Measurements from ENCODE around the gene CRYGD.
"Not testable (repeated sequence)": the region's sequence is repeated elsewhere in the genome, so short reads cannot be mapped to it uniquely, and the experiment has no call there.

The CRYGD gene

DNA sequence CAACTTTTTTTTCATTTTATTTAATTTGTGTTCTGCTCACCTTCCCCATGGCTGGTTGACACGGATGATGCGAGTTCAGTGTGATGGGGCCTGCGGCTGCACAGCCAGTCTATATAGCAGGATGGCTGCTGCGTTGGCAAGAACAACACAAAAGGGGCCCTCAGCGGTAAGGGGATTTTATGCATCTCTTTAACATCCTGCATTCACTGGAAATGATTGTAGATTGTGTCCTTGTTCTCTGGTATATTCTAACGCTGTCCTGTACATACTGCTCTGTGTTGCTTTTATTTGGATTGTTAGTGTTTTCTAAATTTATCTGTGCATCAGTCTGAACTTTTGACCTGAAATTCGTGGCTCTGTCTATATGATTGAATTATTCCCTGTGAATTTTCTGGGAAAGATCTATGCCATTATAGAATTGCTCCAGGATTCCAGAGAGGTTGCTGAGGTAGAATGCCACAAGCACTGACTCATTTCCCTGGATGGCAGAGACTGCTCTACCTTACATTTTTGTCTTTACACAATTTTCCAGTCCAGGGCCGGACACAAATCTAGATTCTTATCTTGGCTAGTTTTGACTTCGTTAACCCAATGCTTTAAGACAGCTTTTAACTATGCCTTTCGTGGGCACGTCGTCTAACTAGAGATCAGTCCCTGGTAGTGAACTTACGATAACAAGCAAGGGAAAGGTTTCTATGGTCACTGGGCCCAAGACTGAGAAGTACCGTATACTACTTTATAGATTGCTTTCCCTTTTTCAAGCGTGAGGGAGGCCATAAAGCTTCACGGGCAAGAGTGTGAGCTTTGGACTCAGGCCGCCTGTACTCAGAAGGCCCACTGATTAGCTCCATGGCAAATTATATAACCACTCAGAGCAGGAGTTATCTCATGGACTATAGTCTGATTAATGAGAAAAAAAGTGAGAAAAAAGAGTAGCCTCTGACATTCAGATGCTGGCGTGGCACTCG lies 5.7 kb upstream of the CRYGD start, which contains the start of gene CRYGC:
CRYGC (minus strand) TSS at position 85 of the 968 bp plus-strand sequence; CDS start at position 49, 36 bp downstream.
- FAIRE-seq = no peak

DNA sequence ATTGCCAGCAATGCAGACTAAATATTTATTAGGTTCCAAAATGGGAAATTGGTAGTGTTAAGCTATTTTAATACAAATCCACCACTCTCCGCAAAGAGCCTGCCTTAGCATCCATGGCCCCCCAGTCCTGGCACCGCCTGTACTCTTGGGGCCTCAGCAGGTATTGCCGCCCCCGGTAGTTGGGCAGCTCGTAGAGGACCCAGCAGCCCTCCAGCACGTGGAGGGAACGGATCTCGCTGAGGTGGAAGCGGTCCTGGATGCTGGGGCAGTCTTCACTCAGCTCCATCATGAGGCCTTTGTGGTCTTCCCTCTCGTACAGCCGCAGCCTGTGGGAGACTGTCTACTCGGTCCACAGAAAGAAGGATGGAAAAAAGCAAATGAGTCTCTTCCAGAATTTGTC lies 3.8 kb upstream of the CRYGD start:
- no peak for FAIRE-seq

DNA sequence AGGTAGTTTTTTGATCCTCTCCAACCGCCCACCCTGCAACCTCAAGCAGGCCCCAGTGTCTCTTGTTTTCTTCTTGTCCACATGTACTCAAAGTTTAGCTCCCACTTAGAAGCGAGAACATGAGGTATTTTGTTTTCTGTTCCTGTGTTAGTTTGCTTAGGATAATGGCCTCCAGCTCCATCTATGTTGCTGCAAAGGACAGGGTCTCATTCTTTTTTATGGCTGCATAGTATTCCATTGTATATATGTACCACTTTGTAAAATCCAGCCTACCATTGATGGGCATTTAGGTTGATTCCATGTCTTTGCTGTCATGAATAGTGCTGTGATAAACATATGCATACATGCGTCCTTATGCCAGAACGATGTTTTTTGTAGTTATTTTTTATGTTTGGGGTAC lies 2.8 kb upstream of the CRYGD start:
- no peak for FAIRE-seq

DNA sequence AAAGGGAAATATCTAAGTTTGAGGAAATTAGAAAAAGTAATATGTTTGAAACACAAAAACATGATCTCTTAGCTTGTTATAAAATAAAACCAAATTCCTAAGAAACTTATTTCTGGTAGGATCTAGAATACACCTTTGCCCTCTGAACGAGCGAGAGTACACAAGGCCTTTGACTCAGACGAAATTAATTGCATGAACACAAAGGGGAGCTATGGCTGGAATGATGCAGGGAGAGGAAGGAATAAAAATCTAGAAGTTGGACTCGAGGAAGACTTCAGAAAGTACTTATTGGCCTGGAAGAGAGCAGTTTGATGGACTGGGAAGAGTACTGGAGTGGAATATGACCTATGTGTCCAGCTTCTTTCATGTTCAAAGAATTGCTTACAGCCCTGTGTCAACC lies 927 bp upstream of the CRYGD start:
- FAIRE-seq = no peak

DNA sequence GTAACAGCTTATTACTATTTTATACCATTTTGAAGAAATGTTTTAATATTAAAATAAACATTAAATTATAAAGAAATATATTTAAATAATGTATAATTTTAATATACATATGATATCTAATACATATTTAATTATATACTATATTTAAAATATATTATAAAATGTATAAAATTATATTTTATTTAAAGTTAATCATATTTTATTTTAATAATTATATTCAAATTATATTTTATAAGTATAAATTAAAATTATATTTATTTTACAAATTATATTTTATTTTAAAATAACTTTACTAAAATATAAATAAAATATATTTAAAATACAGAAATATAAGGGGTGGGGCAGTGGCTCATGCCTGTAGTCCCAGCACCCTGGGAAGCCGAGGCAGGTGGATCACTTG lies 2.1 kb downstream of the CRYGD start:
- FAIRE-seq = no peak

DNA sequence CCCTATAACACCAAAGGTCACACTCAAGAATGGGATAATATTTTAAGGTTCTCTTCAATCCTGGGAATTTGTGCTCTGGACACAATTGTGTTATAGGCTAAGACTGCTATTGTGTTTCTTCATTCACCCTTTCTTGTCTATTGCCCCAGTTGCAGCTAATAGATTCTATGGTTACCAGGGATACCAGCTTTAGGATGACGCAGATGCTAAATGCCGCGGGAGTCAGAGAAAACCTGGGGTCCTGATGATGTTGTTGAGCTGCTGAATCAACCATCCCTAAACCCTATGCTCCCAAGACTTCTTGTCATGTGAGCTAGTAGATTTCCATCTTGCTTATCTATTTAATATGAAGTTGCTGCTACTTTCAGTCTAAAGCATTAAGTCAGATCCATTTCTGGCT lies 5.4 kb downstream of the CRYGD start:
- no peak for FAIRE-seq

DNA sequence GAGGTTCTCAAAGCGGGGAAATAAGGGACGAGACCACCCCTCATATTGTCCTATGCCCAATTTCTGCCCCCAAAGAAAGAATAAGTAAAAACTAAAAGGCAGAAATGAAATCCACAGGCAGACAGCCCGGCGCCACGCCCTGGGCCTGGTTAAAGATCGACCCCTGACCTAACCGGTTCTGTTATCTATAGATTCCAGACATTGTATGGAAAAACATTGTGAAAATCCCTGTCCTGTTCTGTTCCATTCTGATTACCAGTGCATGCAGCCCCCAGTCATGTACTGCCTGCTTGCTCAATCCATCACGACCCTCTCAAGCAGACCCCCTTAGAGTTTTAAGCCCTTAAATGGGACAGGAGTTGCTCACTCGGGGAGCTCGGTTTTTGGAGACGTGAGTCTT lies 6.9 kb downstream of the CRYGD start:
- FAIRE-seq = not testable (repeated sequence)

DNA sequence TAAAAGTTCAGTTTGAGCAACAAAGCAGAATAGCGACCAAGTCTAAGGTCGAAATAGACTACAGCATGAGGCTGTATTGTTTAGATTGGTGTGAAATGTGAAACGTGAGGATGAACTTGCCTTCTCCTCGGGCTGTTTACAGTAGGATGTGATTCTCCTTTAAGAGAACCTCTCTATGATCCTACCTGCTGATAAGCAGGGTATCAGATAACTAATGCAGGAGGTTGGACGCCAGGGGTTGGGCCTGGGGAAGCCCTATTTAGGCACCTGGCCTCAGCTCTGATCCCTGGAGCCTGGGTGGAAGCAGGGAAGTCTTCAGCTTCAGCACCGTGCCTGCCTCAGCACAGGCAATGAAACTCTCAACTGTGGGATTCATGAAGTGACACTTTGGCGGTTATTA lies 11.4 kb downstream of the CRYGD start:
- no peak for FAIRE-seq

DNA sequence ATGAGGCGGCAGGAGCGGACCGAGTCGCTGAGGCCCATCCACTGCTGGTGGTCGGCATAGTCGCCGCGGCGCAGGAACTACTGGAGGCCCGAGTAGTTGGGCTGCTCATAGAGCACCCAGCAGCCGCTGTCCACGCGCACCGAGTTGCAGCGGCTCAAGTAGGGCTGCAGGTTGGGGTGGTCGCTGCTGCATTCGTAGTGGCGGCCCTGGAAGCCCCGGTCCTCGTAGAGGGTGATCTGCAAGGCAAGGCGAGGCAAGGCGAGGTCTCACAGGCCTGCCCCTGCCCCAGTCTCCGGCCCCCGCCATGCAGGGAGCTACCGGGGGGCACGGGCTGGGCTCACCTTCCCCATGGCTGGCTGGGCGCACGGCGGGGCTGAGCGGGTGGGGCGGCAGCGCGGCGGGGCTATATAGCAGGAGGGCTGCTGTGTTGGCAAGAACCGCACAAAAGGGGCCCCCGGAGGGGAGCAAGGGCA lies 12.0 kb downstream of the CRYGD start:
- FAIRE-seq = not testable (repeated sequence)

DNA sequence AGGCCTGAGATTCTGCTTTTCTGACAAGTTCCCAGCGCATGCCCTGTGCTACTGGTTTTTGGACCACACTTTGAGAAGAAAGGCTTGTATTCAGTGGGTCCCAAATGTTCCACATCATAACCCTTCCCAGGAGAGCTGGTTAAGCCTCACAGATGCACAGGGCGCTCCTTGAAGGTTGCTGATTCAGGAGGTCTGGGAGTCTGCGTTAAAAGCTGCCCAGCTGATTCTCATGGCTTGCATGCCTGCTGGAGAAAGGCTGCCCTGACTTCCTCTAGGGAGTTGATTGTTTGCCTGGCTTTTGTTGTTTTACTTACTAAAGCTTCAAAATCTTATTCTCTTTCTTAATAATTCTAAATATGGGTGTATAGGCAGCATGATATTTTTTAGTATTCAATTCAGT lies 20.7 kb downstream of the CRYGD start:
- no peak for FAIRE-seq

DNA sequence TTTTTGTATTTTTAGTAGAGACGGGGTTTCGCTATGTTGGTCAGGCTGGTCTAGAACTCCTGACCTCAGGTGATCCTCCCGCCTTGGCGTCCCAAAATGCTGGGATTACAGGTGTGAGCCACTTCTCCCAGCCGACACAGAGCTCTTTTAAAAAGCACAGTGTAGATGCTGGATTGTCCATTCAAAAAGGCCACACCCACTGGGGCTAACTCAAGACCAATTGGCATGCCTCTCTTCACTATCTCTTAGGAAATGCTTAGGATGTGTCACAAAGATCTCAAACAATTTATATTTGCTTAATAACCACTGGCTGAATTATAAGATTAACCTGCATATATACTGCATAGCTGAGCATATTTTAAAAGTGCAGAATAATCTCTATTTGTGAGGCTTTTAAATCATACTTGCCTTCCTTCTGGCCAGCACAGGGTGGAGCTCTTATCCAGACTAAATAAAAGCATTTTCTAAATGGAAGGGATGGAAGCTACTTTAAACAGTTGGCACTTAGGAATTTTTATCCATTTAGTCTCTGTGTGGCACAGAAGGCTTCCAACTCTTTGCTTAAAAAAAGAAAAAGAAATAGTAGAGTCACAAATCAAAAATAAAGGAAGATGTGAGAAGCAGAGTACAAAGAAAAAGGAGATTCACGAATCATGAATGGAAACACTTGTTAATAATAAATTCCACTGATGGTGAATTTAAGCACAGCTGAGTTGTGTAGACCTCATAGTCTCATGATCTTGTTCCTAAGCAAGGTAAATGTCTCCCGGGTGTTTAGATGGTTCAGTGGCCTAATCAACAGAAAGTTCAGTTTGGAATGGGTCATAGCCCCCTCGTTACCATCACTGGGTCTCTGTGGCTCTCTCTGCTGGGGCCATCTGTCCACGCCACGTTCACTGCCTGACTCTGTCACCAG lies 22.4 kb downstream of the CRYGD start:
- peak; percentile 90 for FAIRE-seq

DNA sequence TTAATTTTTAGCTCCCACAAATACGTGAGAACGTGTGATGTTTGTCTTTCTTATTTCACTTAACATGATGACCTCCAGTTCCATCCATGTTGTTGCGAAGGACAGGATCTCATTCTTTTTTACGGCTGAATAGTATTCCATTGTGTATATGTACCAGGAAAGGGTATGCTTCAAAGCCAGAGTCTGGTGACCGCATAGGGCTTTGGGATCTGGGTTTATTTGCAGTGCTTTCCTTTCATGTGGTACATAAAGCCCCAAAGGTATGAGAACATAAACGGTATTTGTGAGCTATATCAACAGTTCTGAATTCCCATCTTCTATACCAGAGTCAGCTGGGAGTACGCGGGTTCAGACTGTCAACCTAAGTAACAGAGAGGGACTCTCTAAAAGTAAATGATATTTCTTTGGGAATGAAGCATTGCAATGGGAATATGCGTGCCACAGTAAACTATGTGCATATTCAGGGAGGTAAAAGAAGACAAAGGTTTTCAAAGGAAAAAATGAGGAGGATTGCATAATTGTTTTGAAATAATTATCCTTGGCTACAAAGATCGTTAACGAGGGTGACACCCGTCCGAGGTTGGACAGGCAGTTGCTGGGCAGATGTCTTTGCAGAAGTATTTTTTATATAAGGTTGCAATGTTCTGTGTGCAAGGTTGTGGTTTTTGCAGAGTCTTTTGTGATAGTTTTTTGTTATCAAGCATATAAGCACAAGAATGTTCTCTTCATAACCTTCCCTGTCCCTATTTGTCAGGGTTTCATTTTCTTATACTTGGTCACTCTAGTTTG lies 24.4 kb downstream of the CRYGD start:
- no peak for FAIRE-seq

DNA sequence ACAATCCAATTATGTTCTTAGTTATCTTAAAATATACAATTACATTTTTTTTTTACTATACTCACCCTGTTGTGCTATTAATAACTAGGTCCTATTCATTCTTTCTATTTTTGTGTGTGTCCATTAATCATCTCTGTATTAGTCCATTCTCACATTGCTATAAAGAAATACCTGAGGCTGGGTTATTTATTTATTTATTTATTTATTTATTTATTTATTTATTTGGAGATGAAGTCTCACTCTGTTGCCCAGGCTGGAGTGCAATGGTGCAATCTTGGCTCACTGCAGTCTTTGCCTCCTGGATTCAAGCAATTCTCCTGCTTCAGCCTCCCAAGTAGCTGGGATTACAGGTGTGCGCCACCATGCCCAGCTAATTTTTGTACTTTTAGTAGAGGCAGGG lies 25.6 kb downstream of the CRYGD start:
- not testable (repeated sequence) for FAIRE-seq

DNA sequence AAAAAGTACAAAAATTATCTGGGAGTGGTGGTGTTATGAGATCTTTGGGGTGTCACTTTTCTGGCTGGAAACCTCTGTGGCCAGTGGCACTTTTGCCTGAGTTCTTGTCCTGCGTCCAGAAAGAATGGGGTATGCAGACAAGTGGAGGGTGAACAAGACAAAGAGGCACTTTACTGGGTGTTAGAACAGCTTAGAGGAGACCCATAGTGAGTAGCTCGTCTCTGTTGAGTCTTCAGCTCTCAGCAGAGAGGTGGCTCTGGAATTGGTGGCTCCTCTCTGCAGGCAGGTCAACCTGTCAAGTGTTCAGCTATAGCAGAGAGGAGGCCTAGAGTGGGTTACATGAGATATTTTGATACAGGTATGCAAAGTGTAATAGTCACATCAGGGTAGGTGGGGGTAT lies 26.1 kb downstream of the CRYGD start:
- no peak for FAIRE-seq

DNA sequence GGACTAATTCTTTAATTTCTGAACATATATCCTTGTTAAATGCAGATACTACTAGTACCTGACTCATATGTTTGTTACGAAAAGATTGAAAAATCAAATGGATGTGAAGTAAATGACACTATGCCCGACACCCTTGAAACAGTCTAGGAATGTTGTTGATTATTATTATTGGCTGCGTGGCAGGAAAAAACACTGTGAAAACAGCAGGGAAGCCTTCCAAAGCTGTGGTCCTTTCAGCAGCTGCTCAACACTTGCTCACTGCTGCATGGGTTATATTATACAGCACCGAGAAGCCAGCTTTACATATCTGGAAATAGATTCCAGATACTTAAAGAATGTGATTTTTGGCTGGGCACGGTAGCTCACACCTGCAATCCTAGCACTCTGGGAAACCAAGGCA lies 26.5 kb downstream of the CRYGD start:
- FAIRE-seq = no peak

DNA sequence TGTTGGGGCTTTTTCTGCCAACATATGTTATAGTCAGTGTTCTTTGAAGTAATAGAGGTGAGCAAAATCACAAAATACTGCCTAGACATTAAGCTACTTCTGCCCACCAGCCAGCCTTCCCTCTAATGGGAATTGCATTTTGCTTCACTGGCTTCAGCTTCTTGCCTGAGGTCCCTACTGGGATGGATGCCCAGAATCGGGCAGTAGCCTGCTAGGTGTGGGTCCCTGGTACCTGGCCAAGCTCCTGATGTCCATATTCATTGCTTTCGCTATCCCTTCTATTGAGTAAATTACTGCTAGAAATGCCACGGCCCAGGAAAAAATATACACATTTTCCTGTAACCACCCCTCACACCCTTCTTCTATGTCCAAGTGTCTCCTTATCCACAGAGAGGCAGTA lies 27.0 kb downstream of the CRYGD start:
- FAIRE-seq = no peak

DNA sequence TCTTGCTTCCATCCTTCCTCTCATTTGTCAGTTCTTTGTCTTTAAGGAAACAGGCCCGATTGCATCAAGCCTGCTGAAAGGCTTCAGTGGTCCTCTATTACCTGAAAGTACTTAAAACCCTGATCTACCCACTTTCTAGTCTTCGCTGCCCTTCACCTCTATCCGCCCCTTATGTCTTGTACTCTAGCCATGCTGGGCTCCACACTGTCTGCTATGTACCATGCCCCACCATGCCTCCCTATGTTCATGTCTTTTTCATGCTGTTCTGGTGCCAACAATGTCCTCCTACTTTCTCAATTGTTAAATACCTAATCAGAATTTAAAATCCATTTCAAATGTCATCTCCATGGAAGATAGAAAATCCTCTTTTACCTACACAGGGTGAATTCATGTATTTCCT lies 28.2 kb downstream of the CRYGD start:
- no peak for FAIRE-seq

DNA sequence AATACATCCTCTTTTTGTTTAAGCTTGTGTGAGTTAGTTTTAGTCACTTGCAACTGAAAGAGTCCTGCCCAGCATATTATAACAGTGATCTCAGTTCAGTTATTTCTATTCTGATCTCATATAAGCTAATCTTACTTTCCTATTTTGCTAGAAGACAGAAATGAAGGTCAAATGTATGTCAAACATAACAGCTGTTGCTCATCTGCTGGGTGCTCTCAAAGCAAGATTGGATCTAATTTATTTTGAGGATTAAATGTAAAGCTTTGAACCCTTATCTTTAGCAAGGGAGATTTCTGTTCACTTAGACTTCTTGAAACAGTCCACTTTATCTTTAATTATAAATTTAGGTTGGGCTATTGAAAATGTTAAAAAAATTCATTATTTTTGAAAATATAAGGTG lies 31.2 kb downstream of the CRYGD start:
- no peak for FAIRE-seq

DNA sequence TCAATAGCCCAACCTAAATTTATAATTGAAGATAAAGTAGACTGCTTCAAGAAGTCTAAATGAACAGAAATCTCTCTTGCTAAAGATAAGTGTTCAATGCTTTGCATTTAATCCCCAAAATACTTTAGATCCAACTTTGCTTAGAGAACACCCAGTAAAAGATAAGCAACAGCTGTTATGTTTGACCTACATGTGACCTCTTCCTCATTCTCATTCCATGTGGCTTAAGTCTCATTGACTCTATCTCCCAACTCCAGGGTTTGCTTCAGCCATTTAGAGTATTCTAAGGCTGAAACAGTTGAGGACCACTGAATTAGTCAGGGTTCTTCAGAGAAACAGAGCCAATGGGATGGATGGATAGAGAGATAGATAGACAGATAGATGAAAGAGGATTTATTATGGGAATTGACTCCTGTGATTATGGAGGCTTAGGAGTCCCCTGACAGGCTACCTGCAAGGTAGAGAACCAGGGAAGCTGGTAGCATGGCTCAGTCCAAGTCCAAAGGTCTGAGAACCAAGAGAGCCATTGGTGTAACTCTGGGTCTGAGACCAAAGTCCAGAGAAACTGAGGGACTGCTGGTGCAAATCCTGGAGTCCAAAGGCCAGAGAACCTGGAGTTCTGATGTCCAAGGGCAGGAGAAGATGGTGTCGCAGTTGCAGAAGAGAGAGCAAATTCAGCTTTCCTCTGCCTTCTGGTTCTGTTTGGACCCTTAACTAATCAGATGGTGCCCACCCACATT lies 32.1 kb downstream of the CRYGD start:
- FAIRE-seq = no peak

DNA sequence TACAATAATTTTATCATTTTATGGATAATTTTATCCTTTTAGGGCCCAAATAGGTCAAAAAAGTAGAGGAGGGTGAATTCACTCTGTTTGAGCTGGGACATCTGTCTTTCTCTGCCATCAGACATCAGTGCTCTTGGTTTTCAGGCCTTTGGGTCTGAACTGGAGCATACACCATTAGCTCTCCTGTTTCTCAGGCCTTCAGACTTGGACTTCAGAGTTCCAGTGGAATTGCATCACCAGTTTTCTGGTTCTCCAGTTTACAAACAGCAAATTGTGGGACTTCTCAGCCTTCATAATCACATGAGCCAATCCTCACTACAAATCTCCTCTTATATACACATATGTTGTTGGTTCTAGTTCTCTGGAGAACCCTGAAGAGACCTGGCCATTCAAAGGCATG lies 33.9 kb downstream of the CRYGD start:
- no peak for FAIRE-seq

DNA sequence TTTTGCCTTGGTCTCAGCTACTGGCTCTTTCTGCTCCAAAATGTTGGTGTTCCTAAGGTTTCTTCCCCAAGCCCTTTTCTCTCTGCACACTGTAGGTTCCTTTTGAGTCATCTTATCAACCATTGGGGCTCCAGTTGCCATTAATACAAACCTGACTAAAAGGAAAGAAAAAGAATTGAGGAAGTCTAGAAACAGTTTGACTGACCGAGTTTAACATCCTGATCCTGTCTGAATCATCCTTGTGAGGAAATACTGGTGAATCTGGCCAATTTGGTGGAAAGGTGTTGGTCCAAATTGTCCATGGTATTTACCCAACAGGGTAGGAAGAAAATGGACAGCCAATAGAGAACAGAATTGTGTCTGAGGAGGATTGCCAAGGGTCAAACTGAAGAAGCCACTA lies 38.3 kb downstream of the CRYGD start:
- no peak for FAIRE-seq

DNA sequence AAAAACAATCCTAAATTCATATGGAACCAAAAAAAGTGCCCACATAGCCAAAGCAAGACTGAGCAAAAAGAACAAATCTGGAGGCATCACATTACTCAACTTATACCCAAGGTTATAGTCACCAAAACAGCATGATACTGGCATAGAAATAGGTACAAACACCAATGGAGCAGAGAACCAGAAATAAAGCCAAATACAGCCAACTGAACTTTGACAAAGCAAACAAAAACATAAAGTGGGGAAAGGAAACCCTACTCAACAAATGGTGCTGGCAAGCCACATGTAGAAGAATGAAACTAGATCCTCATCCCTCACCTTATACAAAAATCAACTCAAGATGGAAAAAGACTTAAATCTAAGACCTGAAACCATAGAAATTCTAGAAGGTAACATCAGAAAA lies 40.5 kb downstream of the CRYGD start:
- FAIRE-seq = no peak
